ENCODE measurements around the gene GIMAP8. TPM values are rescaled to one million over a fixed set of nuclear protein-coding genes. Genes with fewer than 3 reads are reported as not detected.
"Not testable (repeated sequence)": the region's sequence is repeated elsewhere in the genome, so short reads cannot be mapped to it uniquely, and the experiment has no call there.

The GIMAP8 gene
- total RNA-seq, 2 donors from 2014 or later, result 2.5 to 6.5 TPM

- H3K36me3 ChIP-seq, result no peaks in the 10 kb centered on the region
- no peaks in the 10 kb centered on the region for H3K9me3 ChIP-seq
- TF ChIP-seq POLR2A (IDR thresholded peaks at IDR 0.05) (no peak), POLR2AphosphoS5 (IDR thresholded peaks at IDR 0.05) (no peak), CTCF (IDR thresholded peaks at IDR 0.05) (no peak)
- no peaks in the 10 kb centered on the region for H3K4me1 ChIP-seq (replicated peaks)
- peak overlapping the region; percentile 11 to 36 for H3K27ac ChIP-seq
- intact Hi-C loops (cut with DNase I), result no loop called here
- H3K4me3 ChIP-seq, result peak overlapping the region; percentile 12 to 13
- WGBS, result 70% methylated on average over 11 of the region's 11 CpGs
- no peaks in the 10 kb centered on the region for H3K27me3 ChIP-seq (replicated peaks; ENCODE audit: insufficient read depth)
- no peak for DNase-seq (ENCODE audit: low spot score)
These were observed 65.1 kb downstream of the GIMAP8 start for GRCh38 chr7:150515248-150516147.

DNA sequence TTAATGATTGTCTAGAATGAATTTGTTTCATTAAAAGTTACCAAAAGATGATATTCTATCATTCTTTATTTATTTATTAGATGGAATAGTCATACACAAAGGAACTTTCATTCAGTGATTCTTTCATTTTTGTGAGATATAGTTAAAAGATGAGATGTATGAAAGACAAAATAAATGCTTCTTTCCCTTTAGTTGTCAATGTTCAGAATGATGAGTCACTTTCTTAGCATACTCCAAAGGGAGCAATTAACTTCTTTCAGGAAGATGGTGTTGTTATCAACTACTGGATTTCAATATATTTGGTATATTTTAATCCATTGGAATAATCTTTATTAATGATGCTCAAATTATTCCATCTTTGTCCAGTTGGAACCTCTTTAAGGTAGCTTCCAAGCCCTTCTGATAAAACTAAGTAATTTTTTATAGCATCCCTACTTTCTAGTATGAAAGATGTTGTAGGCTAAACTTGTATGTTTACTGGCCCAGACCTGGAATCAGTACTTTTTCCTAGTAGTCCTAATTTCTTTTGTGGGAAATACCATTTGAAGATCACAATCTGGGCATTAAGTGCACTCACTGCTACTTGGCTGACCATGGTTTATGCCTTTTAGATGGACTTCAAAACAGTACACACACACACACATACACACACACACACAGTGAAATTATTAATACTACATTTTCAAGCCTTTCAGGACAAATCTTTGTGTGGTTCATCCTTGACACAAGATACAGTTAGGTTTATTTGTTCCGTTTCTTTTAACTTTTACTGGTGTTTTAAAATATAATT is 66.7 kb downstream of the GIMAP8 start:
- H3K27ac ChIP-seq, result peak overlapping the region in 1 of 2 donors; percentile 36
- intact Hi-C loops (cut with DNase I), result no loop called here
- H3K4me1 ChIP-seq (replicated peaks), result no peaks in the 10 kb centered on the region
- no peaks in the 10 kb centered on the region for H3K36me3 ChIP-seq
- no peaks in the 10 kb centered on the region for H3K9me3 ChIP-seq
- H3K27me3 ChIP-seq (replicated peaks; ENCODE audit: insufficient read depth), result no peaks in the 10 kb centered on the region
- no peak for TF ChIP-seq CTCF (IDR thresholded peaks at IDR 0.05)
- TF ChIP-seq POLR2A (IDR thresholded peaks at IDR 0.05), result no peak
- TF ChIP-seq POLR2AphosphoS5 (IDR thresholded peaks at IDR 0.05), result no peak
- no peak for DNase-seq (ENCODE audit: low spot score)
- 79% methylated on average over 1 of the region's 1 CpG for WGBS
- H3K4me3 ChIP-seq, result peak overlapping the region in 1 of 2 donors; percentile 14

DNA sequence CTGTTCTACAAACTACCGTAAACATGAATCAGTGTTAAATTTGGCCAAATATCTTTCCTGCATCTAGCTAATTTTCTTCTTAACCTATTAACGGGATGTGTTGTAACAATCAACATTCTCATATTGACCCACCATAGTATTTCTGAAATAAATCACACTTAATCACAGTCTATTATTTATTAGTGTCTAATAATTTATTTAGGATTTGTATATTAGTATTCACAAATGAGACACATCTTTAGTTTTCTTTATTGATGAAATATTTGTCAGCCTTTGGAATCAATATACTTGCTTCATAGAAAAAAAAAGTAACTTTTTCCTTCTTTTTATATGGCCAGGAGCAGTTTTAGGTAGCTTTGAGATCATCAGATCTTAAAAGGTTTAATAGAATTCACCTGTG is 68.9 kb downstream of the GIMAP8 start:
- H3K36me3 ChIP-seq, result no peaks in the 10 kb centered on the region
- DNase-seq (ENCODE audit: low spot score), result no peak
- H3K27ac ChIP-seq, result no peak overlapping the region
- no peaks in the 10 kb centered on the region for H3K27me3 ChIP-seq (replicated peaks; ENCODE audit: insufficient read depth)
- no peak overlapping the region for H3K4me3 ChIP-seq
- H3K9me3 ChIP-seq, result no peaks in the 10 kb centered on the region
- WGBS, result 91% methylated on average over 2 of the region's 2 CpGs
- no peaks in the 10 kb centered on the region for H3K4me1 ChIP-seq (replicated peaks)
- intact Hi-C loops (cut with DNase I), result no loop called here
- TF ChIP-seq POLR2AphosphoS5 (IDR thresholded peaks at IDR 0.05) (no peak), CTCF (IDR thresholded peaks at IDR 0.05) (no peak), POLR2A (IDR thresholded peaks at IDR 0.05) (no peak)

DNA sequence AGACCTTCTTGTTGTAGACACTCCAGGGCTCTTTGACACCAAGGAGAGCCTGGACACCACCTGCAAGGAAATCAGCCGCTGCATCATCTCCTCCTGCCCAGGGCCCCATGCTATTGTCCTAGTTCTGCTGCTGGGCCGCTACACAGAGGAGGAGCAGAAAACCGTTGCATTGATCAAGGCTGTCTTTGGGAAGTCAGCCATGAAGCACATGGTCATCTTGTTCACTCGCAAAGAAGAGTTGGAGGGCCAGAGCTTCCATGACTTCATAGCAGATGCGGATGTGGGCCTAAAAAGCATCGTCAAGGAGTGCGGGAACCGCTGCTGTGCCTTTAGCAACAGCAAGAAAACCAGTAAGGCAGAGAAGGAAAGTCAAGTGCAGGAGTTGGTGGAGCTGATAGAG is 69.7 kb downstream of the GIMAP8 start:
- TF ChIP-seq POLR2AphosphoS5 (IDR thresholded peaks at IDR 0.05) (no peak), CTCF (IDR thresholded peaks at IDR 0.05) (no peak), POLR2A (IDR thresholded peaks at IDR 0.05) (no peak)
- Histone ChIP-seq H3K36me3 (no peaks in the 10 kb centered on the region), H3K4me3 (no peak overlapping the region), H3K27me3 (replicated peaks; ENCODE audit: insufficient read depth) (no peaks in the 10 kb centered on the region), H3K9me3 (no peaks in the 10 kb centered on the region), H3K27ac (no peak overlapping the region), H3K4me1 (replicated peaks) (no peaks in the 10 kb centered on the region)
- DNase-seq (ENCODE audit: low spot score), result no peak
- intact Hi-C loops (cut with DNase I), result no loop called here
- 87% methylated on average over 8 of the region's 8 CpGs for WGBS

DNA sequence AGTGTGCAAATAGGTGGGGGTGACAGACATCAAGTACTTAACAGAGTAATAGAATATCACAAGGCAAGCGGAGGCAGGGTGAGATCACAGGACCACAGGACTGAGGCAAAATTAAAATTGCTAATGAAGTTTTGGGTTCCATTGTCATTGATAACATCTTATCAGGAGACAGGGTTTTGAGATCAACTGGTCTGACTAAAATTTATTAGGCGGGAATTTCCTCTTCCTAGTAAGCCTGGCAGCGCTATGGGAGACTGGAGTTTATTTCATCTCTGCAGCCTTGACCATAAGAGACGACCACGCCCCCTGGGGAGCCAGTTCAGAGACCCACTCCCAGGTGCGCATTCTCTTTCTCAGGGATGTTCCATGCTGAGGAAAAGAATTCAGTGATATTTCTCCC is 72.5 kb downstream of the GIMAP8 start:
- H3K9me3 ChIP-seq; H3K27me3 ChIP-seq (replicated peaks; ENCODE audit: insufficient read depth); intact Hi-C loops (cut with DNase I); DNase-seq (ENCODE audit: low spot score); H3K27ac ChIP-seq; H3K4me3 ChIP-seq; H3K36me3 ChIP-seq; H3K4me1 ChIP-seq (replicated peaks): not testable (repeated sequence)
- WGBS, result 61% methylated on average over 6 of the region's 6 CpGs
